HL-60 (cell line): Measurements from ENCODE around the gene PDLIM5.
"Not testable (repeated sequence)": the region's sequence is repeated elsewhere in the genome, so short reads cannot be mapped to it uniquely, and the experiment has no call there.

Experiments used
- DNase-seq, 2 experiments: peaks; one replicate each; pipeline ENCODE4 v3.0.0-alpha.2; 2010 to 2020; ENCODE audit warnings: low read depth in 1 of 2, low spot score in 1 of 2
- H3K27ac ChIP-seq: fragments of 250-450 bp; sonication (Bioruptor Pico); replicated peaks from 2 replicates; pipeline ENCODE4 v1.5.1; 2020; ENCODE audit warnings: mild to moderate bottlenecking, moderate library complexity
- H3K27me3 ChIP-seq: fragments of 250-450 bp; sonication (Bioruptor Pico); 2 replicates; pipeline ENCODE4 v1.5.1; 2021; ENCODE audit warnings: mild to moderate bottlenecking, moderate library complexity; ENCODE audit not compliant: insufficient read depth, poor library complexity, severe bottlenecking
- H3K4me3 ChIP-seq: replicated peaks from 2 replicates; pipeline ENCODE4 v1.5.1; 2011; ENCODE audit warnings: mild to moderate bottlenecking, control low read depth, low read length; ENCODE audit not compliant: insufficient read depth
- CTCF ChIP-seq: IDR thresholded peaks from one replicate; pipeline ENCODE4 v1.5.1; 2011; ENCODE audit warnings: low read length, control low read depth, inconsistent platforms; ENCODE audit not compliant: insufficient read depth
- GABPA ChIP-seq: IDR thresholded peaks from 2 replicates; pipeline ENCODE4 v1.6.1; 2012; ENCODE audit warnings: low read depth
- POLR2AphosphoS5 ChIP-seq: IDR thresholded peaks from 2 replicates; pipeline ENCODE4 v1.6.1; 2012; ENCODE audit warnings: low read depth
- REST ChIP-seq: IDR thresholded peaks from 2 replicates; pipeline ENCODE4 v1.6.1; 2012; ENCODE audit warnings: low read depth; ENCODE audit not compliant: insufficient replicate concordance
- SPI1 ChIP-seq: IDR thresholded peaks from 2 replicates; pipeline ENCODE4 v1.6.1; 2012; ENCODE audit warnings: low read depth, mild to moderate bottlenecking, borderline replicate concordance

PDLIM5 gene

GRCh38 chr4:94468093-94468769, 16.5 kb downstream of the PDLIM5 start:
- no peak overlapping the region for H3K4me3 ChIP-seq
- no peak overlapping the region for H3K27ac ChIP-seq
- TF ChIP-seq POLR2AphosphoS5 (no peak), CTCF (no peak), GABPA (no peak), REST (no peak), SPI1 (no peak)
- no peak for DNase-seq
- H3K27me3 ChIP-seq, result no peaks in the 10 kb centered on the region

- no peak for DNase-seq
- Histone ChIP-seq H3K27me3 (no peaks in the 10 kb centered on the region), H3K4me3 (no peak overlapping the region), H3K27ac (no peak overlapping the region)
- TF ChIP-seq POLR2AphosphoS5 (no peak), GABPA (no peak), SPI1 (no peak), REST (no peak), CTCF (no peak)
Observed at GRCh38 chr4:94469221-94469784, 17.6 kb downstream of the PDLIM5 start.

- TF ChIP-seq REST, result no peak
- TF ChIP-seq POLR2AphosphoS5, result no peak
- TF ChIP-seq GABPA, result no peak
- TF ChIP-seq SPI1, result no peak
- TF ChIP-seq CTCF, result no peak
- Histone ChIP-seq H3K27ac (no peak overlapping the region), H3K27me3 (no peaks in the 10 kb centered on the region), H3K4me3 (no peak overlapping the region)
- DNase-seq, result no peak
Observed at GRCh38 chr4:94470132-94470531, 18.4 kb downstream of the PDLIM5 start.

GRCh38 chr4:94470782-94471181, 19.0 kb downstream of the PDLIM5 start:
- H3K27me3 ChIP-seq, H3K4me3 ChIP-seq, DNase-seq, H3K27ac ChIP-seq: not testable (repeated sequence)
